SIG-M5 treated with dmso at 0.1 percent for 504 hours (cell line): ENCODE measurements around the gene GRIN2A.

Source experiments
- DNase-seq: peaks from one replicate; lab custom pipeline; 2025; ENCODE audit not compliant: unreplicated experiment; lab: John Stamatoyannopoulos, UW

Gene GRIN2A

GRCh38 chr16:9826656-9827055, 355.6 kb downstream of the GRIN2A start:
- no peak for DNase-seq

- DNase-seq = no peak
Observed at GRCh38 chr16:9824200-9825068, 357.8 kb downstream of the GRIN2A start.

DNA sequence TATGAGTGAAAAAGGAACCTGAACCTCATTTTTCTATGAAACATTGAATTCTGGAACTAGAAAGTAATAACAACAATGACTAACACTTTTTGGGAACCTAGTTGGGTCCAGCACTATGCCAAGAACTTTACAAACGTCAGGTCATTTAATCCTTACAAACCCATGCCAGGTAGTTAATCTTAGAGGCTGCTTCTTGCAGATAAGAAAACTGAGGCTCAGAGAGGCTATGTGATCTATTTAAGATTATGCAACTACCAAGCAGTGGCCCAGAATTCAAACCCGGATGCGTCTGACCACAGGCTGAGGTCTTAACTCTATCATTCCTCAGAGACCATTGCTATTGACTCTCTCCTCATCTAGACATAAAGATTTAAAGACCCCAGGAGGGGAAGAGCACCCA, 358.7 kb downstream of the GRIN2A start:
- DNase-seq = no peak

DNA sequence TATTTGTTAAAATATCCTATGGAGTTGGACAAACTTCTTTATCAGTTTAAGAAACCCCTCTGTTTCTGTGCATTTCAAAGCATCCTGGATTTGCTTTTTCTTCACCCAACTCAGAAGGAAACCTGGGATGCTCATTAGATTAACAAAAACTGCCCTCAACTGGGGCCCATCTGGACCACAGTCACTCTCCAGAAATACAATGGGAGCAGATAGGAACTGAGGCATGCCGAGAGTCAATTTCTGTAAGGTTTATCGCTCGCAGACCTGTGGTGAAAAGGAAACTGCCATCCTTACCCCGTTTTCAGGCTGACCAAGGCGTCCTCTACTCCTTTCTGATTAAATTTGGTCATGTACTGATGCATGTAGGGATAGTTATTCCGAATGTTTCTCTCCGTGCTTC, 360.3 kb downstream of the GRIN2A start:
- no peak for DNase-seq

GRCh38 chr16:9821331-9821730, 360.9 kb downstream of the GRIN2A start:
- DNase-seq = no peak

GRCh38 chr16:9820476-9821246, 361.6 kb downstream of the GRIN2A start:
- DNase-seq = no peak

DNA sequence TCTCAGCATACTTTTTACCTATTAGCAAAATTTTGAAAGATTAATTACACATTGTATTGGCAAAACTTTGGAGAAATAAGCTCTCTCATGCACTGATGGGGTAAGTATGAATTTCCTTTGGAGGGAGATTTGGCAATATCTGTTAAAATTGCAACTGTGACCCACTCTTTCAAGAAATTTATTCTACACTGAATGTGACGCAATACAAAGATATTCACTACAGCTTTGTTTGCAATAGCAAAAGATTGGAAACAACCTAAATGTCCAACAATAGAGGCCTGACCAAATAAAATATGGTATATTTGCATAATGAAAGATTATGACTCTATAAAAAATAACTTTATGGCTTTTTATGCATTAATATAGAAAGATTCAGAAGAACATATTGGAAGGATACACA, 363.5 kb downstream of the GRIN2A start:
- no peak for DNase-seq

DNA sequence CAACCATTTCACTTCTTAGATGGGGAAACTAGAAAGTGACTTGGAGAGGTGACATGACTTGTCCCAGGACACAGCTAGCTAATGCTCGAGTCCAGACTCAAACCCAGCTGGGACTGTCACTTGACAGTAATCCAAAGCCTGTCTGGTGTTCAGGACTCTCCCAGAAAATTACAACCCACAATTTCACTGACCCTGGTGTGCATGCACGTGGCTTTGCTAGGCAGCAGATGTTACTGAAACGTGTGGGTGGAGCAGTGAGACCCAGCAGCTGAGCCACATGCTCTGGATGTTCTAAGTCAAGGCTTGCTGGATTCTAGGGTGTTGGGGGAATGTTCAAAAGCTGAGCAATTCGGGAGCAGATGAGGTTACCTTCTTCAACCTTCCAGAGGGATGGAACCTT, 364.6 kb downstream of the GRIN2A start:
- no peak for DNase-seq

- no peak for DNase-seq
Observed at GRCh38 chr16:9816644-9817043, 365.6 kb downstream of the GRIN2A start.

DNA sequence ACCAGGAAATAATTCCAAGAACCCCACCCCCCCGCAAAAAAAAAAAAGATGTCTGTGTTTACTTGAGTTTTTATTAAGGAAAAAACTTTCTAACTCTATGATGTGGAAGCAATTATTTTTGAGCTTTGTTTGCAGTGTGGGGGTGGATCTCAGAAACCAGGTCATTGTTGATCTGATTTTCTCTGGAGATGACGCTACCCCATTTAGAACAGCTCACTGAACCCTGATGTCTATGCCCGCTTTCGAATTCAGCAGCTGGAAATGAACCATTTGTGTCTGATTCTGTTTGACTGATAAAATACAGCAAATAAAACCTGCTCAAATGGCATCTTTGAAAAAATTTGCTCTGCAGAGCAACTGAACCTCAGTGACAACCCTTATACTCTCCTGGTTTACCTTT, 368.6 kb downstream of the GRIN2A start:
- DNase-seq = no peak

DNA sequence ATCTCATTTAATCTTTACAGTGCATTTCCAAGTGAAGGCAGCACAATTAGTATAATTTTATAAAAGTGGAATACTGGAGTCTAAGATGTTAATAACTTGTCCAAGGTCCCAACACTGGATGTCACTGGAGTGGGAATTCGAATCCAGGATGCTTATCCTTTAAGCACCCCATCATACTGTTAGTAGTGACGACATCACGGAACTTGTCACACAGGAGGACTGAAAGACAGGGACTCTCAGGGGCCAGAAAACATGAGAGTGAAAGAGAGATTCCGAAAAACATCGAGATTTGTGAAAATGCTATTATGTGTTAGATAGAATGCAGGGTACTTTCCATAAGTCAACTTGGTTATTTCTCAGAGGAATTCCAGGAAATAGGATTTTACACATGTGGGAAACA, 374.0 kb downstream of the GRIN2A start:
- DNase-seq = no peak

GRCh38 chr16:9807302-9807701, 374.9 kb downstream of the GRIN2A start:
- DNase-seq = no peak

- no peak for DNase-seq
Observed at GRCh38 chr16:9805109-9805508, 377.1 kb downstream of the GRIN2A start.

GRCh38 chr16:9802160-9802559, 380.1 kb downstream of the GRIN2A start:
- DNase-seq = no peak

DNA sequence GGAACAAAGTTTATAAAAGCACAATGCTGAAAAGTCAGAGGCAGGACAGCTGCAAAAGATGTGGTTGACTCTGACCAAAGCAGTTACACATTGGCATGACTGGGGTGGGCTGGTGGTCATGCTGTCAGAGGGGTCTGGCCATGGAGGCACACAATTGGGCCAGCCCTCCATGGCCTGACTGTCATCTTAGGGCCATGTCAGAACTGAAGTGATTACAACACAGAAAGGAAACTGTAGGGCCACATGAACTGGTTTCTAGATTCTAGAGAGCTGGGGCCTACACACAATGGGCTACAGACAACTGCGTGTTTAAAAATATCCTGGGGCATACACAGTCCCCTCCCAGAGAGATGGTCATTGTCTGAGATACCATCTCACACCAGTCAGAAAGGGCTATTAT, 380.6 kb downstream of the GRIN2A start:
- DNase-seq = no peak

DNA sequence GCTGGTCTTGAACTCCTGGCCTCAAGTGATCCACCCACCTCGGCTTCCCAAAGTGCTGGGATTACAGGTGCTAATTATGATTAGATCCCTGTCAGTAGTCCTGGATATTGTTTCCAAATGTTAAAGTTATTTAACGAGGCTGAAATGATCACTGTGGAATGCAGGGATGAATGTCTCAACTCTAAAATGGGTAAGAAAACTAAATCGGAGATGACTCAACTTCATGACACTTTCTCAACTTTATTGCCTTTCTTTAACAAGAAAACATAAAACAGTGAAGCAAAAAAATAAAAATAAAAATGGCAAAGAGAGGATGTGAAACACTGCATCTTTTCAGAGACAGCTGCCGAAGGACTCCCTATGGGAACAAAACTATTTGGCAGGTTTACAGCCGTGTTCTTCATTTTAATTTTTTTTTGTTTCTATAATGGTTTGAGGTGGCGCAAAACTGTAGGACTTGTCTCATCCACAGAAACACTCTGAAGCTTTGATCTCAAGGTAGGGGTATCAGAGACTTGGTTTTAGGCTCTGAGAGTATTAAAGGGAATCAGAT, 382.0 kb downstream of the GRIN2A start:
- no peak for DNase-seq

DNA sequence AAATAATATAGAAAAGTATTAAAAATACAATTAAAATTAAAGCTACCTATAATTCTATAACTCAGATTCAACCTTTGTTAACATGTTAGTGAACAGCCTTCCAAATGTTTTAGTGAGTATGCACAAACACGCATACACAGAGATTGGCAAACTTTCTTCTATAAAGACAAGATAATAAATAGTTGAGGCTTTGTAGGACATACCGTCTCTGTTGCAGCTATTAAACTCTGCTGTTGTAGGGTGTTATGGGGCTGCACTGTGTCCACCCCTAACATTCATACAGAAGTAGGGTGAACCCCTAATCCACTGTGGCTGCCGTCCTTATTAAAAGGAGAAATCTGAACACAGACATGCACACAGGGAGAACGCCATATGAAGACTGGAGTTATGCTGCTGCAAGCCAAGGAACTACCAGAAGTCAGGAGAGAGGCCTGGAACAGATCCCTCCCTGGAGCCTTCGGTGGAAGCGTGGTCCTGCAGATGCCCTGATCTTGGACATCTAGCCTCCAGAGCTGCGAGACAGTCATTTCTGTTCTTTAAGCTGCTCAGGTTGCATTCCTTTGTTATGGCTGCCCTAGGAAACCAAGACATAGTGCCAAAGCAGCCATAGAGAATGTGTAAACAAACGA, 383.2 kb downstream of the GRIN2A start:
- no peak for DNase-seq

DNA sequence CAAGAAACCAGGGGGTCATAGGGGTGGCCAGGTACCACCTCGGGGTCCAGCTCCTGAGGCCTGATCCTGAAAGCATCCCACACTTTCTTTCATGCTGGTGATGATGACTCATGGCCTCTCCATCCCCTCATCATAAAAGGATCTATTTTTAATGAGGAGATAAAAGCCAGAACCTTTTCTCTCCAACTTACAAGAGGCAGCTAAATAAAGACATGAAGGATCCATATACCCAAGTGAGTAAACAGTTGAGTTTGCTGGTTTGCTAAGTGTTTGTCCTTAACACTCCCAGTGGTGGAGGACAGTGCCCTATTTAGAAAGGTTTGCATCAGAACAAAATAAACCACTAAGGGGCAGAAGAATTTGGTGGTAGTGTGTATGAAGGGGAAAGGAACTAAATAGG, 383.8 kb downstream of the GRIN2A start:
- no peak for DNase-seq

GRCh38 chr16:9797306-9797705, 384.9 kb downstream of the GRIN2A start:
- DNase-seq = no peak

DNA sequence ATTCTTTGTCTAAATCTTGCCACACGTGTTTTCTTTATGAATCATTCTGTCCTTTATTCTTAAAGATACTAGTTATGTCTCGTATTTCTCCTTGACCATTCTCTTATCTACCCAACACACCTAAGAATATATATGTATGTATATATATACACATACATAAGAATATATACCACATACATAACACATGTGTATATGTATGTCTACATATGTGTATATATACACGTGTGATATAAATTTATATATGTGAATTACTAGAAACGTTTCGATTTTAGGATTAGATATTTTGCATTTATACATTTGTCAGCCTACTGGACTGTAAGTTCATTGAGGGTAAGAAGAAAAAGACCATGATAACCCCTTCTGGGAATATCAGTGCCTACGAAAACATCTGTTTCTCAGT, 388.6 kb downstream of the GRIN2A start:
- no peak for DNase-seq

GRCh38 chr16:9791556-9791955, 390.7 kb downstream of the GRIN2A start:
- DNase-seq = no peak

DNA sequence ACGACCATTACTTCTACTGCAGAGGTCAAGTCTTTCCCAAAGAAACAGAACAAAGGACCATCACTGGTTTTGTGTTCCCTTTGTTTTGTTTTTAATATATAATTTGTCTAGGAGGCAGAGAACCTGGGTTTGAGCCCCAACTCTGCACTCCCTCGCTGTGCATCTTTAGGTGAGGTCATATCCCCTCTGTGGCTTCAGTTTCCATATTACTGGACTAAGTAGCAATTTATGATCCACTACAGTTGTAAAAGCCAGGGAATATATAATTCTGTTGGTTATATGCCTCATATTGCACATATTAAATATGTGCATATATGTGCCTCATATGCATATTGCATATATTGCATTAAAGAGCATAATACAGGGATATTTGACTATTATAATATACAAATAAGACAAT, 392.0 kb downstream of the GRIN2A start:
- no peak for DNase-seq
